SK-N-SH treated with all-trans-retinoic acid at 6 μM for 48 hours (cell line): ENCODE data around the gene CDYL.

Experiments
- ARNTL ChIP-seq: fragments of 450-650 bp; formaldehyde crosslinking; IDR thresholded peaks from 2 replicates; pipeline ENCODE4 v1.5.0; 2020; ENCODE audit warnings: low read depth, mild to moderate bottlenecking, moderate library complexity, borderline replicate concordance
- BACH2 ChIP-seq: fragments of 250-450 bp; sonication (Bioruptor Pico); IDR thresholded peaks from 2 replicates; pipeline ENCODE4 v1.9.0; 2021; ENCODE audit warnings: mild to moderate bottlenecking, borderline replicate concordance
- CSDC2 ChIP-seq: fragments of 250-450 bp; sonication (Bioruptor Pico); IDR thresholded peaks from 2 replicates; pipeline ENCODE4 v1.5.0; 2020; ENCODE audit warnings: mild to moderate bottlenecking, moderate library complexity
- GLIS3 ChIP-seq: fragments of 250-450 bp; sonication (Bioruptor Pico); IDR thresholded peaks from 2 replicates; pipeline ENCODE4 v1.5.0; 2020; ENCODE audit warnings: mild to moderate bottlenecking, moderate library complexity
- ISL1 ChIP-seq: fragments of 250-450 bp; sonication (Bioruptor Pico); IDR thresholded peaks from 2 replicates; pipeline ENCODE4 v2.1.2; 2022; ENCODE audit warnings: mild to moderate bottlenecking, moderate library complexity
- OSR1 ChIP-seq: fragments of 250-450 bp; sonication (Bioruptor Pico); IDR thresholded peaks from 2 replicates; pipeline ENCODE4 v1.8.0; 2022; ENCODE audit warnings: moderate library complexity, mild to moderate bottlenecking, inconsistent platforms
- PATZ1 ChIP-seq: fragments of 250-450 bp; sonication (Bioruptor Pico); IDR thresholded peaks from 2 replicates; pipeline ENCODE4 v1.8.0; 2020; ENCODE audit warnings: mild to moderate bottlenecking, moderate library complexity, borderline replicate concordance
- SNAI2 ChIP-seq: fragments of 250-450 bp; sonication (Bioruptor Pico); IDR thresholded peaks from 2 replicates; pipeline ENCODE4 v1.5.0; 2020; ENCODE audit warnings: mild to moderate bottlenecking, moderate library complexity
- TSHZ2 ChIP-seq: fragments of 250-450 bp; sonication (Bioruptor Pico); IDR thresholded peaks from 2 replicates; pipeline ENCODE4 v1.5.0; 2020; ENCODE audit warnings: mild to moderate bottlenecking, moderate library complexity
- ZFP3 ChIP-seq: fragments of 250-450 bp; sonication (Bioruptor Pico); IDR thresholded peaks from 2 replicates; pipeline ENCODE4 v1.5.0; 2020; ENCODE audit warnings: mild to moderate bottlenecking, moderate library complexity

- TF ChIP-seq GLIS3 (CRISPR knock-in tag): no peak
- no peak for TF ChIP-seq ARNTL (CRISPR knock-in tag)
- no peak for TF ChIP-seq TSHZ2 (CRISPR knock-in tag)
- TF ChIP-seq ZFP3 (CRISPR knock-in tag): no peak
- TF ChIP-seq BACH2: no peak
- no peak for TF ChIP-seq OSR1 (CRISPR knock-in tag)
- no peak for TF ChIP-seq CSDC2 (CRISPR knock-in tag)
- TF ChIP-seq ISL1: no peak
- no peak for TF ChIP-seq SNAI2
- TF ChIP-seq PATZ1 (CRISPR knock-in tag): no peak
Measured at GRCh38 chr6:4731996-4732395, 44.2 kb upstream of the CDYL start.
